IPS-11a (cell line): ENCODE data around the gene PCDHA8.
A peak's percentile ranks its signal among the peaks of the same experiment; 100 is the strongest.
"Not testable (repeated sequence)": the region's sequence is repeated elsewhere in the genome, so short reads cannot be mapped to it uniquely, and the experiment has no call there.

ENCODE experiments used
- H3K4me3 ChIP-seq: one replicate; pipeline ENCODE4 v1.5.1; 2013; ENCODE audit warnings: low read depth, low read length, control low read depth

PCDHA8 gene, protein sequence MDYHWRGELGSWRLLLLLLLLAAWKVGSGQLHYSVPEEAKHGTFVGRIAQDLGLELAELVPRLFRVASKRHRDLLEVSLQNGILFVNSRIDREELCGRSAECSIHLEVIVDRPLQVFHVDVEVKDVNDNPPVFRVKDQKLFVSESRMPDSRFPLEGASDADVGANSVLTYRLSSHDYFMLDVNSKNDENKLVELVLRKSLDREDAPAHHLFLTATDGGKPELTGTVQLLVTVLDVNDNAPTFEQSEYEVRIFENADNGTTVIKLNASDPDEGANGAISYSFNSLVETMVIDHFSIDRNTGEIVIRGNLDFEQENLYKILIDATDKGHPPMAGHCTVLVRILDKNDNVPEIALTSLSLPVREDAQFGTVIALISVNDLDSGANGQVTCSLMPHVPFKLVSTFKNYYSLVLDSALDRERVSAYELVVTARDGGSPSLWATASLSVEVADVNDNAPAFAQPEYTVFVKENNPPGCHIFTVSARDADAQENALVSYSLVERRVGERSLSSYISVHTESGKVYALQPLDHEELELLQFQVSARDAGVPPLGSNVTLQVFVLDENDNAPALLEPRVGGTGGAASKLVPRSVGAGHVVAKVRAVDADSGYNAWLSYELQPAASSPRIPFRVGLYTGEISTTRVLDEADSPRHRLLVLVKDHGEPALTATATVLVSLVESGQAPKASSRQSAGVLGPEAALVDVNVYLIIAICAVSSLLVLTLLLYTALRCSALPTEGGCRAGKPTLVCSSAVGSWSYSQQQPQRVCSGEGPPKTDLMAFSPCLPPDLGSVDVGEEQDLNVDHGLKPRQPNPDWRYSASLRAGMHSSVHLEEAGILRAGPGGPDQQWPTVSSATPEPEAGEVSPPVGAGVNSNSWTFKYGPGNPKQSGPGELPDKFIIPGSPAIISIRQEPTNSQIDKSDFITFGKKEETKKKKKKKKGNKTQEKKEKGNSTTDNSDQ

DNA sequence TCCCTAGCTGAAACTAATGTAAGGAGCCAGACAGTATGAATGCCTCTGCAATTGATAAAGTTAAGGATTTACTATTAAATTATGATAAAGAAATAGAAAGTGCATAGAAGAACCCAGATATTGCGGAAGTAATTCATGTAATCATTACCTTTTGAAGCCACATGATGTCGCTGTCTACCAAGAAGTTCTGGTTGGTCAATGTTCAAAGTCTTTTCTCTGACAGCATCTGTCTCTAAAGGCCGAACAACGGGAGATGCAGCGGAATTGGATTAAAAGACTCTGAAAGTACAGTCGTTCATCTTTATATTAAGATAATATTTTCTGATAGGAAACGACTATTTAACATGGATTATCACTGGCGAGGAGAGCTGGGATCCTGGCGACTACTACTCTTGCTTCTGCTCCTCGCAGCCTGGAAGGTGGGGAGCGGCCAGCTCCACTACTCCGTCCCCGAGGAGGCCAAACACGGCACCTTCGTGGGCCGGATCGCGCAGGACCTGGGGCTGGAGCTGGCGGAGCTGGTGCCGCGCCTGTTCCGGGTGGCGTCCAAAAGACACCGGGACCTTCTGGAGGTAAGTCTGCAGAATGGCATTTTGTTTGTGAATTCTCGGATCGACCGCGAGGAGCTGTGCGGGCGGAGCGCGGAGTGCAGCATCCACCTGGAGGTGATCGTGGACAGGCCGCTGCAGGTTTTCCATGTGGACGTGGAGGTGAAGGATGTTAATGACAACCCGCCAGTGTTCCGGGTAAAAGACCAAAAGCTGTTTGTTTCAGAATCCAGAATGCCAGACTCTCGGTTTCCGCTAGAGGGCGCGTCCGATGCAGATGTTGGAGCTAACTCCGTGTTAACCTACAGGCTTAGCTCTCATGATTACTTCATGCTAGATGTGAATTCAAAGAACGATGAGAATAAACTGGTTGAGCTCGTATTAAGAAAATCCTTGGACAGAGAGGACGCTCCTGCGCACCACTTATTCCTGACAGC, at the start of gene PCDHA8:
TSS of gene PCDHA8 (plus strand) at position 210 of the 985 bp plus-strand sequence. CDS start at position 345, 135 bp downstream.
- no peak within 1 kb of the TSS for H3K4me3 ChIP-seq

GRCh38 chr5:140794595-140795258, 46.3 kb upstream of the PCDHA8 start, which contains the start of gene PCDHA2:
PCDHA2 (plus strand) TSS chr5:140794852.
- H3K4me3 ChIP-seq, result peak within 1 kb of the TSS; percentile 46

DNA sequence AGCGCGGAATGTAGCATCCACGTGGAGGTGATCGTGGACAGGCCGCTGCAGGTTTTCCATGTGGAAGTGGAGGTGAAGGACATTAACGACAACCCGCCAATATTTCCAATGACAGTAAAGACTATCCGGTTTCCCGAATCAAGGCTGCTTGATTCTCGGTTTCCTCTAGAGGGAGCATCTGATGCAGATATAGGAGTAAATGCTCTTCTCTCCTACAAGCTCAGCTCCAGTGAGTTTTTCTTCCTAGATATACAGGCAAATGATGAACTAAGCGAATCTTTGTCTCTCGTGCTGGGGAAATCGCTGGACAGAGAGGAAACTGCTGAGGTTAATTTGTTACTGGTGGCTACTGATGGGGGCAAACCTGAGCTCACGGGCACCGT, 45.7 kb upstream of the PCDHA8 start:
- H3K4me3 ChIP-seq, result peak overlapping the region; percentile 46

DNA sequence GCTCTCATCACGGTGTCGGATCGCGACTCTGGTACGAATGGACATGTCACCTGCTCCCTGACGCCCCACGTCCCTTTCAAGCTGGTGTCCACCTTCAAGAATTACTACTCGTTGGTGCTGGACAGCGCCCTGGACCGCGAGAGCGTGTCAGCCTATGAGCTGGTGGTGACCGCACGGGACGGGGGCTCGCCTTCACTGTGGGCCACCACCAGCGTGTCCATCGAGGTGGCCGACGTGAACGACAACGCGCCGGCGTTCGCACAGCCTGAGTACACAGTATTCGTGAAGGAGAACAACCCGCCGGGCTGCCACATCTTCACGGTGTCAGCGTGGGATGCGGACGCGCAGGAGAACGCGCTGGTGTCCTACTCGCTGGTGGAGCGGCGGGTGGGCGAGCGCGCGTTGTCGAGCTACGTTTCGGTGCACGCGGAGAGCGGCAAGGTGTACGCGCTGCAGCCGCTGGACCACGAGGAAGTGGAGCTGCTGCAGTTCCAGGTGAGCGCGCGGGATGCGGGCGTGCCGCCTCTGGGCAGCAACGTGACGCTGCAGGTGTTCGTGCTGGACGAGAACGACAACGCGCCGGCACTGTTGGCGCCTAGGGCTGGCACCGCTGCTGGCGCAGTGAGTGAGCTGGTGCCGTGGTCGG, 44.8 kb upstream of the PCDHA8 start:
- not testable (repeated sequence) for H3K4me3 ChIP-seq

- no peak overlapping the region for H3K4me3 ChIP-seq
These were observed 44.3 kb upstream of the PCDHA8 start for GRCh38 chr5:140796718-140797095.

DNA sequence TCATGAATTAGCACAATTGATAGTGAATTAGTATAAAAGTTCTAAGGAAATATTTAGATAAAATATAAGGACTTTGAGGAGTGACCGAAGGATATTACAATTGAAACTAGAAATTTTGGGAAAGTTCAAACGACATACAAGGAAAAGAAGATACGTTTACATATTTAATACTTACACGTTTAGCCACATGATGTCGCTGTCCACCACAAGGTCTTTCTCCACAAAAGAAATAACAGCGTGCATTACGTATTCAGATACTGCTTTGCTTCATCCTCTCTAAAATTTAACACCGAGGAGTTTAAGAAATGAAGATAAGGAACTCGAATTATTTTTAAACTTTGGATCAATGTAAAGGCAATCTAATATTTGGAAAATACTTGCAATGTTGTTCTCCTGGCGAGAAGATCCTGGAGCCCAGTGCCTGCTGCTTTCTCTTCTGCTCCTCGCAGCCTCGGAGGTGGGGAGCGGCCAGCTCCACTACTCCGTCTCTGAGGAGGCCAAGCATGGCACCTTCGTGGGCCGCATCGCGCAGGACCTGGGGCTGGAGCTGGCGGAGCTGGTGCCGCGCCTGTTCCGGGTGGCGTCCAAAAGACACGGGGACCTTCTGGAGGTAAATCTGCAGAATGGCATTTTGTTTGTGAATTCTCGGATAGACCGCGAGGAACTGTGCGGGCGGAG, 40.0 kb upstream of the PCDHA8 start, which contains the start of gene PCDHA3:
TSS of gene PCDHA3 (plus strand) at position 242 of the 678 bp plus-strand sequence.
- H3K4me3 ChIP-seq, result peak within 1 kb of the TSS; percentile 20

DNA sequence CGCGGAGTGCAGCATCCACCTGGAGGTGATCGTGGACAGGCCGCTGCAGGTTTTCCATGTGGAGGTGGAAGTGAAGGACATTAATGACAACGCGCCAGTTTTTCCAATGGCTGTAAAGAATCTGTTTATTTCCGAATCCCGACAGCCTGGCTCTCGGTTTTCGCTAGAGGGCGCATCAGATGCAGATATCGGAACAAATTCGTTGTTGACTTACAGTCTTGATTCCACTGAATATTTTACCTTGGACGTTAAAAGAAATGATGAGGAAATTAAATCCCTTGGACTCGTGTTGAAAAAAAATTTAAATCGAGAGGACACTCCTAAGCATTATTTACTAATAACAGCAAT, 39.5 kb upstream of the PCDHA8 start:
- no peak overlapping the region for H3K4me3 ChIP-seq

DNA sequence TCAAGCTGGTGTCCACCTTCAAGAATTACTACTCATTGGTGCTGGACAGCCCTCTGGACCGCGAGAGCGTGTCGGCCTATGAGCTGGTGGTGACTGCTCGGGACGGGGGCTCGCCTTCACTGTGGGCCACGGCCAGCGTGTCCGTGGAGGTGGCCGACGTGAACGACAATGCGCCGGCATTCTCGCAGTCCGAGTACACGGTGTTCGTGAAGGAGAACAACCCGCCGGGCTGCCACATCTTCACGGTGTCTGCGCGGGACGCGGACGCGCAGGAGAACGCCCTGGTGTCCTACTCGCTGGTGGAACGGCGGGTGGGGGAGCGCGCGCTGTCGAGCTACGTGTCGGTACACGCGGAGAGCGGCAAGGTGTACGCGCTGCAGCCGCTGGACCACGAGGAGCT, 38.6 kb upstream of the PCDHA8 start:
- H3K4me3 ChIP-seq, result not testable (repeated sequence)

DNA sequence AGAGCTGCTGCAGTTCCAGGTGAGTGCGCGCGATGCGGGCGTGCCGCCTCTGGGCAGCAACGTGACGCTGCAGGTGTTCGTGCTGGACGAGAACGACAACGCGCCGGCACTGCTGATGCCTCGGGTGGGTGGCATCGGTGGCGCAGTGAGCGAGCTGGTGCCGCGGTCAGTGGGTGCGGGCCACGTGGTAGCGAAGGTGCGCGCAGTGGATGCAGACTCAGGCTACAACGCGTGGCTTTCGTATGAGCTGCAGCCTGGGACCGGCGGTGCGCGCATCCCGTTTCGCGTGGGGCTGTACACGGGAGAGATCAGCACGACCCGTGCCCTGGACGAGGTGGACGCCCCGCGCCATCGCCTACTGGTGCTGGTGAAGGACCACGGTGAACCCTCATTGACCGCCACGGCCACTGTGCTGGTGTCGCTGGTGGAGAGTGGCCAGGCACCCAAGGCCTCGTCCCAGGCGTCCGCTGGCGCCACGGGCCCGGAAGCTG, 38.2 kb upstream of the PCDHA8 start:
- H3K4me3 ChIP-seq, result no peak overlapping the region

- peak within 1 kb of the TSS; percentile 78 for H3K4me3 ChIP-seq
These were observed 33.9 kb upstream of the PCDHA8 start, which contains the start of gene PCDHA4 for GRCh38 chr5:140806834-140807775. PCDHA4 (plus strand) TSS chr5:140807068.

GRCh38 chr5:140808241-140808888, 32.6 kb upstream of the PCDHA8 start:
- not testable (repeated sequence) for H3K4me3 ChIP-seq

DNA sequence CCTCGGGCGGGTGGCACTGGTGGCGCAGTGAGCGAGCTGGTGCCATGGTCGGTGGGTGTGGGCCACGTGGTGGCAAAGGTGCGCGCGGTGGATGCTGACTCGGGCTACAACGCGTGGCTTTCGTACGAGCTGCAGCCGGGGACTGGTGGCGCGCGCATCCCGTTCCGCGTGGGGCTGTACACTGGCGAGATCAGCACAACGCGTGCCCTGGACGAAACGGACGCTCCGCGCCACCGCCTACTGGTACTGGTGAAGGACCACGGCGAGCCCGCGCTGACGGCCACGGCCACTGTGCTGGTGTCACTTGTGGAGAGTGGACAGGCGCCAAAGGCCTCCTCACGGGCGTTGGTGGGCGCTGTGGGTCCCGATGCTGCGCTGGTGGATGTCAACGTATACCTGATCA, 32.1 kb upstream of the PCDHA8 start:
- H3K4me3 ChIP-seq, result no peak overlapping the region

- H3K4me3 ChIP-seq, result peak within 1 kb of the TSS; percentile 18
These were observed 19.4 kb upstream of the PCDHA8 start, which contains the start of gene PCDHA5 for GRCh38 chr5:140821375-140822280. PCDHA5 (plus strand) TSS chr5:140821613.

DNA sequence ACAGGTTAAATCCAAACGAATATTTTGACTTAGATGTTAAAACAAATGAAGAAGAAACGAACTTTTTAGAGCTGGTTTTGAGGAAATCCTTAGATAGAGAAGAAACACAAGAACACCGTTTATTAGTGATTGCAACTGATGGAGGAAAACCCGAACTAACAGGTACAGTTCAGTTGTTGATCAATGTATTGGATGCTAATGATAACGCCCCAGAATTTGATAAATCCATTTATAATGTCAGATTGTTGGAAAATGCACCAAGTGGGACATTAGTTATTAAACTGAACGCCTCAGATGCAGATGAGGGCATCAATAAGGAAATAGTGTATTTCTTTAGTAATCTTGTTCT, 18.7 kb upstream of the PCDHA8 start:
- no peak overlapping the region for H3K4me3 ChIP-seq

DNA sequence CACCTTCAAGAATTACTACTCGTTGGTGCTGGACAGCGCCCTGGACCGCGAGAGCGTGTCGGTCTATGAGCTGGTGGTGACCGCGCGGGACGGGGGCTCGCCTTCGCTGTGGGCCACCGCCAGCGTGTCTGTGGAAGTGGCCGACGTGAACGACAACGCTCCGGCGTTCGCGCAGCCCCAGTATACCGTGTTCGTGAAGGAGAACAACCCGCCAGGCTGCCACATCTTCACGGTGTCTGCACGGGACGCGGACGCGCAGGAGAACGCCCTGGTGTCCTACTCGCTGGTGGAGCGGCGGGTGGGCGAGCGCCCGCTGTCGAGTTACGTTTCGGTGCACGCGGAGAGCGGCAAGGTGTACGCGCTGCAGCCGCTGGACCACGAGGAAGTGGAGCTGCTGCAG, 18.0 kb upstream of the PCDHA8 start:
- not testable (repeated sequence) for H3K4me3 ChIP-seq

DNA sequence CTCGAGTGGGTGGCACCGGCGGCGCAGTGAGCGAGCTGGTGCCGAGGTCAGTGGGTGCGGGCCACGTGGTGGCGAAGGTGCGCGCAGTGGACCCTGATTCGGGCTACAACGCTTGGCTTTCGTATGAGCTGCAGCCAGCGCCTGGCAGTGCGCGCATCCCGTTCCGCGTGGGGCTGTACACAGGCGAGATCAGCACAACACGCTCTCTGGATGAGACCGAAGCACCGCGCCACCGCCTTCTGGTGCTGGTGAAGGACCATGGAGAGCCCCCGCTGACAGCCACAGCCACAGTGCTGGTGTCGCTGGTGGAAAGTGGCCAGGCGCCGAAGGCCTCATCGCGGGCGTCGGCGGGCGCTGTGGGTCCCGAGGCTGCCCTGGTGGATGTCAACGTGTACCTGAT, 17.5 kb upstream of the PCDHA8 start:
- H3K4me3 ChIP-seq, result no peak overlapping the region
